GM23338 (cell line): ENCODE results near the gene FNDC11. TPM values are rescaled to one million over a fixed set of nuclear protein-coding genes. Genes with fewer than 3 reads are reported as not detected.

Source experiments
- ATAC-seq: fragments of 200-7000 bp; cut with Tn5 transposase; 3 replicates; pipeline ENCODE4 v1.9.1; 2020
- DNase-seq: peaks from one replicate; pipeline ENCODE4 v3.0.0-alpha.2; 2015; ENCODE audit warnings: low spot score
- H2AFZ ChIP-seq: fragments of 200-600 bp; sonication (generic); 2 replicates; pipeline ENCODE4 v1.8.0; 2016; ENCODE audit warnings: antibody characterized with exemption, mild to moderate bottlenecking, moderate library complexity
- H3F3A ChIP-seq: fragments of 200-600 bp; sonication (generic); replicated peaks from 2 replicates; pipeline ENCODE4 v1.8.0; 2017; ENCODE audit warnings: antibody characterized with exemption, mixed run types, low read depth
- H3K27ac ChIP-seq: fragments of 200-600 bp; sonication (generic); 2 replicates; pipeline ENCODE4 v1.6.1; 2016; ENCODE audit warnings: low read depth
- H3K27me3 ChIP-seq: fragments of 200-600 bp; sonication (generic); 2 replicates; pipeline ENCODE4 v1.8.0; 2016; ENCODE audit warnings: mild to moderate bottlenecking, mixed run types, moderate library complexity; ENCODE audit not compliant: insufficient read depth
- H3K36me3 ChIP-seq: fragments of 200-600 bp; sonication (generic); 2 replicates; pipeline ENCODE4 v1.8.0; 2016; ENCODE audit warnings: mild to moderate bottlenecking; ENCODE audit not compliant: insufficient read depth
- H3K4me1 ChIP-seq: fragments of 200-600 bp; sonication (generic); 2 replicates; pipeline ENCODE4 v1.8.0; 2016; ENCODE audit warnings: mild to moderate bottlenecking, moderate library complexity; ENCODE audit not compliant: insufficient read depth
- H3K4me2 ChIP-seq: fragments of 200-600 bp; sonication (generic); 2 replicates; pipeline ENCODE4 v1.7.1; 2017; ENCODE audit warnings: mixed run types
- H3K4me3 ChIP-seq: fragments of 200-600 bp; sonication (generic); 2 replicates; pipeline ENCODE4 v1.6.1; 2016; ENCODE audit warnings: mixed run types
- H3K79me2 ChIP-seq: fragments of 200-600 bp; sonication (generic); replicated peaks from 2 replicates; pipeline ENCODE4 v1.8.0; 2017; ENCODE audit warnings: mild to moderate bottlenecking; ENCODE audit not compliant: insufficient read depth
- H3K9me2 ChIP-seq: fragments of 200-600 bp; sonication (generic); 2 replicates; pipeline ENCODE4 v1.8.0; 2017; ENCODE audit not compliant: insufficient read depth
- H4K20me1 ChIP-seq: fragments of 200-600 bp; sonication (generic); replicated peaks from 2 replicates; pipeline ENCODE4 v1.8.0; 2017; ENCODE audit warnings: mild to moderate bottlenecking; ENCODE audit not compliant: insufficient read depth
- H3K27ac Mint-ChIP-seq: 2 replicates; pipeline ENCODE4 v1.8.0; 2020; ENCODE audit warnings: inconsistent platforms, mild to moderate bottlenecking, moderate library complexity, mixed read lengths
- H3K27me3 Mint-ChIP-seq: 3 replicates; pipeline ENCODE4 v1.8.0; 2022; ENCODE audit warnings: low read depth, mild to moderate bottlenecking, moderate library complexity, mixed read lengths, inconsistent platforms; ENCODE audit not compliant: insufficient read depth, poor library complexity
- H3K36me3 Mint-ChIP-seq: 3 replicates; pipeline ENCODE4 v1.8.0; 2021; ENCODE audit warnings: low read depth, mild to moderate bottlenecking, inconsistent platforms, moderate library complexity, mixed read lengths
- H3K4me1 Mint-ChIP-seq: 3 replicates; pipeline ENCODE4 v1.8.0; 2020; ENCODE audit warnings: mild to moderate bottlenecking, inconsistent platforms, mixed read lengths
- H3K4me3 Mint-ChIP-seq: 3 replicates; pipeline ENCODE4 v1.8.0; 2021; ENCODE audit warnings: moderate library complexity, mild to moderate bottlenecking, inconsistent platforms, mixed read lengths
- H3K9me3 Mint-ChIP-seq: 3 replicates; pipeline ENCODE4 v1.8.0; 2020; ENCODE audit warnings: moderate library complexity, mild to moderate bottlenecking, inconsistent platforms, mixed read lengths
- CTCF ChIP-seq, 2 experiments: fragments of 200-600 bp in 1 of 2; sonication (generic) in 1 of 2; conservative IDR thresholded peaks; 2 replicates each; pipeline versions ENCODE4 v1.5.1 to v1.6.1; 2016 to 2017; ENCODE audit warnings: antibody characterized with exemption in 2 of 2, low read depth in 2 of 2, mild to moderate bottlenecking in 2 of 2, moderate library complexity in 1 of 2
- ETS1 ChIP-seq: IDR thresholded peaks from 2 replicates; pipeline ENCODE4 v1.6.1; 2016; ENCODE audit warnings: antibody characterized with exemption
- EZH2 ChIP-seq: fragments of 200-600 bp; sonication (generic); IDR thresholded peaks from one replicate; pipeline ENCODE4 v1.8.0; 2017; ENCODE audit warnings: antibody characterized with exemption, mild to moderate bottlenecking, low read depth; ENCODE audit not compliant: unreplicated experiment
- EZH2phosphoT487 ChIP-seq: fragments of 200-600 bp; sonication (generic); IDR thresholded peaks from one replicate; pipeline ENCODE4 v1.8.1; 2018; ENCODE audit warnings: antibody characterized with exemption; ENCODE audit not compliant: unreplicated experiment
- POLR2AphosphoS5 ChIP-seq: IDR thresholded peaks from 2 replicates; pipeline ENCODE4 v1.6.1; 2016; ENCODE audit warnings: antibody characterized with exemption, low read depth
- REST ChIP-seq: IDR thresholded peaks from one replicate; pipeline ENCODE4 v1.6.1; 2018; ENCODE audit warnings: antibody characterized with exemption; ENCODE audit not compliant: unreplicated experiment
- STAT1 ChIP-seq: IDR thresholded peaks from one replicate; pipeline ENCODE4 v1.6.1; 2016; ENCODE audit warnings: antibody characterized with exemption; ENCODE audit not compliant: unreplicated experiment
- ZNF114 ChIP-seq: fragments of 250-450 bp; sonication (Bioruptor Pico); IDR thresholded peaks from 2 replicates; pipeline ENCODE4 v1.5.0; 2020; ENCODE audit warnings: mild to moderate bottlenecking, moderate library complexity
- ZNF462 ChIP-seq: fragments of 250-450 bp; sonication (Bioruptor Pico); IDR thresholded peaks from 2 replicates; pipeline ENCODE4 v1.5.0; 2020; ENCODE audit warnings: mild to moderate bottlenecking, moderate library complexity
- polyA plus RNA-seq: library from polyadenylated mRNA; unstranded; fragments of >200 nt; fragmentation: Nextera tagmentation; extraction: Ambion mirVana; gene quantifications from 2 replicates; pipeline ENCODE4 v1.2.1, GENCODE V29; 2016
- total RNA-seq: library from RNA; depleted of rRNA; stranded (reverse); fragments of >200 nt; shearing (Covaris generic); gene quantifications from 2 replicates; pipeline ENCODE4 v1.2.3, GENCODE V29; 2014

Gene FNDC11
- total and polyA plus RNA-seq, 2 experiments from 2014 or later, result 3.4 to 5.3 TPM

- TF ChIP-seq ETS1, result no peak
- TF ChIP-seq CTCF (conservative IDR thresholded peaks at IDR 0.05; ENCODE audit: low read depth in 2 of 2), result no peak
- TF ChIP-seq REST, result no peak
- no peak for TF ChIP-seq POLR2AphosphoS5
- no peak for TF ChIP-seq STAT1
Observed at GRCh38 chr20:63541371-63541770, 12.6 kb upstream of the FNDC11 start (continued).

- Mint-ChIP-seq H3K27ac (no peak overlapping the region), H3K27me3 (peaks cover 9% of the 10 kb centered on the region), H3K4me1 (peaks cover 6% of the 10 kb centered on the region; the same call in 1 of the 3 replicates), H3K4me3 (no peak overlapping the region), H3K9me3 (no peaks in the 10 kb centered on the region; the same call in 2 of the 3 replicates), H3K36me3 (peaks cover 4% of the 10 kb centered on the region; the same call in 1 of the 3 replicates)
- no peak for DNase-seq
- Histone ChIP-seq H3F3A (no peaks in the 10 kb centered on the region), H4K20me1 (no peaks in the 10 kb centered on the region), H3K36me3 (no peaks in the 10 kb centered on the region), H3K27me3 (no peaks in the 10 kb centered on the region), H3K79me2 (no peaks in the 10 kb centered on the region), H3K4me1 (no peaks in the 10 kb centered on the region), H2AFZ (no peak overlapping the region), H3K27ac (no peak overlapping the region), H3K4me3 (no peak overlapping the region), H3K4me2 (no peak overlapping the region), H3K9me2 (no peaks in the 10 kb centered on the region)
- no peak for ATAC-seq
- TF ChIP-seq EZH2phosphoT487 (no peak), EZH2 (no peak), ZNF114 (CRISPR knock-in tag) (no peak), ZNF462 (CRISPR knock-in tag) (no peak)
Observed at GRCh38 chr20:63542031-63542559, 11.9 kb upstream of the FNDC11 start.
